ENCODE measurements around the gene TNFRSF19. TPM values are rescaled to one million over a fixed set of nuclear protein-coding genes. Genes with fewer than 3 reads are reported as not detected.
A peak's percentile ranks its signal among the peaks of the same experiment; 100 is the strongest.
"Not testable (repeated sequence)": the region's sequence is repeated elsewhere in the genome, so short reads cannot be mapped to it uniquely, and the experiment has no call there.

Gene TNFRSF19
- total RNA-seq, 1 donor from 2014 or later: 36.5 TPM

DNA sequence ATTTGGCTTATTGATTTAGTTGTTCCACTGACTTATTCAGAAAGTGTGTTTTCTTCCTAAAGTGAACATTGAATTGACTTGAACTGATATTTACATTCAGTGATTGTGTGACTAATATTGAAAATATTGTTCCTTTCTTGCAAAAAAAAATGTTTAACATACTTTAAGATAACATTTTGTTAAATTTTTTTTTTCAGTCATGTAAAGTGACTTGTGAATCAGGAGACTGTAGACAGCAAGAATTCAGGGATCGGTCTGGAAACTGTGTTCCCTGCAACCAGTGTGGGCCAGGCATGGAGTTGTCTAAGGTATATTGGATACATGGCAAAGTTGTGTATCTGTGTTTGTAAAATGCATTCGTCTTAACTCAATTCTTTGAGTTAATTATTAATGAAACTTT is 22.9 kb downstream of the TNFRSF19 start:
- ATAC-seq (no peak), DNase-seq (ENCODE audit: missing footprints) (no peak)
- intact Hi-C loops (cut with DNase I): no loop called here

DNA sequence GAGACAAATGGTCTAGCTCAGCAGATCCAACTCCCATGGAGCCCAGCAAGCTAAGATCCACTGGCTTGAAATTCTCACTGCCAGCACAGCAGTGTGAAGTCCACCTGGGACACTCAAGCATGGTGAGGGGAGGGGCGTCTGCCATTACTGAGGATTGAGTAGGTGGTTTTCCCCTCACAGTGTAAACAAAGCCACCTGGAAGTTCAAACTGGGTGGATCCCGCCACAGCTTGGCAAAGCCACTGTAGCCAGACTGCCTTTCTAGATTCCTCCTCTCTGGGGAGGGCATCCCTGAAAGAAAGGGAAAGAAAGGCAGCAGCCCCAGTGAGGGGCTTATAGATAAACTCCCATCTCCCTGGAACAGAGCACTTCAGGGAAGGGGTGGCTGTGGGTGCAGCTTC is 24.1 kb downstream of the TNFRSF19 start:
- ATAC-seq; DNase-seq (ENCODE audit: missing footprints); intact Hi-C loops (cut with DNase I): not testable (repeated sequence)

GRCh38 chr13:23598369-23598768 is 28.2 kb downstream of the TNFRSF19 start:
- no peak for ATAC-seq
- intact Hi-C loops (cut with DNase I): no loop called here
- no peak for DNase-seq (ENCODE audit: missing footprints)

DNA sequence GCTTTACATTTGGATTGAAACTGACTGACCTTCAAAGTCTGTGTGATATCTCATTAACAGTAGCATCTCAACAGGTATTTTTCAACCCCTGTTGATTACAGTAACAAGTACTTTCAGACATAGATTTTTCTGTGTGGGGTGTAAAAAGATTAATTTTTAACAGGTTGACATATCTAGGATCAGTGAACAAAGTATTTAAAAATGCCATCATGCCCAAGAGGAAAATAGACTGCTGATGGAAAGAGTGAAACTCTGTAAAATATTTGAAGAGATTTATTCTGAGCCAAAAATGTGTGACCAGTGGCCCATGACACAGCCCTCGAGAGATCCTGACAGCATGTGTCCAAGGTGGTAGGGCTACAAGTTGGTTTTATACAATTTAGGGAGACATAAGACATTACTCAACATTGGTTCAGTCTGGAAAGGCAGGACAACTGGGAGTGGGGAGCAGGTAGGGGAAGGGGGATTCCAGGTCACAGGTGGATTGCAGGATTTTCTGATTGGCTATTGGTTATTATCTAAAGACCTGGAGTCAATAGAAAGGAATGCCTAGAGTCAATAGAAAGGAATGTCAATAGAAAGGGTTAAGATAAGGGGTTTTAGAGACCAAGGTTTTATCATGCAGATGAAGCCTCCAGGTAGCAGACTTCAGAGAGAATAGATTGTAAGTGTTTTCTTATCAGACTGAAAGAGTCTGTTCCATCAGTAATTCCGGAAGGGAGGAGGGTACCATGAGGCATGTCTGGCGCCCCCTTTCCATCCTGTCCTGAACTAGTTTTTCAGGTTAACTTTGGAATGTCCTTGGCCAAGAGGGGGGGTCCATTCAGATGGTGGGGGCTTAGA is 29.1 kb downstream of the TNFRSF19 start:
- ATAC-seq: no peak
- DNase-seq (ENCODE audit: missing footprints): no peak
- intact Hi-C loops (cut with DNase I): no loop called here

GRCh38 chr13:23600100-23600499 is 29.9 kb downstream of the TNFRSF19 start:
- ATAC-seq: no peak
- no peak for DNase-seq (ENCODE audit: missing footprints)
- intact Hi-C loops (cut with DNase I): no loop called here

GRCh38 chr13:23600534-23600933 is 30.3 kb downstream of the TNFRSF19 start:
- intact Hi-C loops (cut with DNase I): no loop called here
- DNase-seq (ENCODE audit: missing footprints): no peak
- ATAC-seq: no peak

GRCh38 chr13:23605831-23606230 is 35.6 kb downstream of the TNFRSF19 start:
- ATAC-seq: no peak
- intact Hi-C loops (cut with DNase I): no loop called here
- no peak for DNase-seq (ENCODE audit: missing footprints)

- DNase-seq (ENCODE audit: missing footprints) (no peak), ATAC-seq (no peak)
- intact Hi-C loops (cut with DNase I): no loop called here
Observed at GRCh38 chr13:23608138-23608537, 37.9 kb downstream of the TNFRSF19 start.

- ATAC-seq (peak; percentile 46), DNase-seq (ENCODE audit: missing footprints) (peak; percentile 81)
- intact Hi-C loops (cut with DNase I): no loop called here
Observed at GRCh38 chr13:23608701-23609413, 38.6 kb downstream of the TNFRSF19 start.

- no peak for DNase-seq (ENCODE audit: missing footprints)
- ATAC-seq: peak; percentile 75
- intact Hi-C loops (cut with DNase I): no loop called here
Observed at GRCh38 chr13:23609414-23609760, 39.2 kb downstream of the TNFRSF19 start.

- peak; percentile 84 for ATAC-seq
- intact Hi-C loops (cut with DNase I): no loop called here
- DNase-seq (ENCODE audit: missing footprints): peak; percentile 72
Observed at GRCh38 chr13:23609874-23610576, 39.8 kb downstream of the TNFRSF19 start.

- ATAC-seq (peak; percentile 76), DNase-seq (ENCODE audit: missing footprints) (no peak)
- intact Hi-C loops (cut with DNase I): no loop called here
Observed at GRCh38 chr13:23610966-23611491, 40.8 kb downstream of the TNFRSF19 start.

GRCh38 chr13:23612182-23612581 is 42.0 kb downstream of the TNFRSF19 start:
- ATAC-seq: no peak
- intact Hi-C loops (cut with DNase I): no loop called here

DNA sequence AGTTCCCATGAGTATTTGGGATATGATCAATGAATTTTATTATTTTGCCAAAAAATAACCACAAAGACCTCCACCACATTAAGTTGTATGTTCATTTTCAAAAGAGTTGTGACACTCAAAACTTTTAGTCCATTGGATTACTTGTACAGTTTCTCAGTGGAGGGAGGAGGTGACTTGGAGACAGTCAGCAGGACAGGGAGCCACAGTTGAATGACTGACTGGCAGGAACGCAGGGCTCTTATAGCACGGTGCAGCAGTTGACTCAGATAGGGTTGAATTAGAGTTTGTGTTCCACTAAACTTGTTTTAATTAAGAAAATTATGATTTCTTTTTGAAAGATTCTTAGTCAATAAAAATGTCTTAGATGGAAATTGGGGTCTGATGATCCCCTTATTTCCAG is 42.5 kb downstream of the TNFRSF19 start:
- intact Hi-C loops (cut with DNase I): no loop called here

More at GRCh38 chr13:23612182-23612581, 42.0 kb downstream of the TNFRSF19 start:
- no peak for DNase-seq (ENCODE audit: missing footprints)

GRCh38 chr13:23613596-23613995 is 43.4 kb downstream of the TNFRSF19 start:
- DNase-seq (ENCODE audit: missing footprints): no peak
- no peak for ATAC-seq
- intact Hi-C loops (cut with DNase I): no loop called here

More for the DNA sequence above, 42.5 kb downstream of the TNFRSF19 start:
- ATAC-seq (no peak), DNase-seq (ENCODE audit: missing footprints) (no peak)

DNA sequence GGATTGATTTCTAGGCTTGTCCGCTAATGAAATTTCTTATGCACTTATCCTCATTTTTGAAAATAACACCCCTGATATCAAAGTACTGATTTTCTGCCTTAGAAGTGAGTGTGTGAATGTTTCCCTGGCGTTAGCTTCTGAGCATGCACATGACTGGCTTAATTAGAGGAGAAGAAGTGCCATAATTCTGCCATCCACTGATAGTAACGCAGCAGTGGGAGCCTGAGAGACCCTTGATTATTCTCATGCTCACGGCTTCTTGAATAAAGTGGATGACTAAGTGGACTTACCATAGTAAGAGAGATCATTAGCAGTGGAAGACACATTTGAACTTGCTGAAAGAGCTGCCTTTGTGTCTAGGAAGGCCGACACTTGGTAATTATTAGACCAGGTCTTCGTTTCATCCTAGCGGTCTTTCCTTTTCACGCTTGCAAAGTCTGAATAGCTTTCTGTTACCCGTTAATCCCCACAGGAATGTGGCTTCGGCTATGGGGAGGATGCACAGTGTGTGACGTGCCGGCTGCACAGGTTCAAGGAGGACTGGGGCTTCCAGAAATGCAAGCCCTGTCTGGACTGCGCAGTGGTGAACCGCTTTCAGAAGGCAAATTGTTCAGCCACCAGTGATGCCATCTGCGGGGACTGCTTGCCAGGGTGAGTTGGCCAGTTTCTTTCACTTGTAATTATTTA is 45.3 kb downstream of the TNFRSF19 start:
- ATAC-seq (no peak), DNase-seq (ENCODE audit: missing footprints) (no peak)
- intact Hi-C loops (cut with DNase I): no loop called here

GRCh38 chr13:23616228-23616627 is 46.0 kb downstream of the TNFRSF19 start:
- no peak for ATAC-seq
- no peak for DNase-seq (ENCODE audit: missing footprints)
- intact Hi-C loops (cut with DNase I): no loop called here

DNA sequence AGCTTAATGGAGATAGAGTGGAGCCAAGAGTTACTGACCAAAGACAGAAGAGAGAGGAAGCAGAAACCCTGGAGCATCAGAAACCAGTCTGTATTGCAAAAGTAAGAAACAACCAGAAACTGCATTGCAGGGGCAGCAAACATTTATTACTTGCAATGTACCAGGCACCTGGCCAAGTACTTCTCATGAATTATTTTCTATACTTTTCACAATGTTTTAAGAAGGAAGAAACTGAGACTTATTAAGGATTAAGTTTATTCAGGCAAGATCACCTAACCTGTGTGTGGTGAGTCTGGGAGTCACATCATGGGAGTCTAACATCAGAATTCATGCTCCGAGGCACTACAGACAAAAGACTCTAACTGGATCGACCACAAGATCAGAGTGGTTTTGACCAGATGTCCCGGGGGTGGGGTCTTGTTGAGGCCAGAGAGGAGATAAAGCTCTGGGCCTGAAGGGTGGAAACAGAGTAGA is 47.4 kb downstream of the TNFRSF19 start:
- ATAC-seq (no peak), DNase-seq (ENCODE audit: missing footprints) (no peak)
- intact Hi-C loops (cut with DNase I): no loop called here

DNA sequence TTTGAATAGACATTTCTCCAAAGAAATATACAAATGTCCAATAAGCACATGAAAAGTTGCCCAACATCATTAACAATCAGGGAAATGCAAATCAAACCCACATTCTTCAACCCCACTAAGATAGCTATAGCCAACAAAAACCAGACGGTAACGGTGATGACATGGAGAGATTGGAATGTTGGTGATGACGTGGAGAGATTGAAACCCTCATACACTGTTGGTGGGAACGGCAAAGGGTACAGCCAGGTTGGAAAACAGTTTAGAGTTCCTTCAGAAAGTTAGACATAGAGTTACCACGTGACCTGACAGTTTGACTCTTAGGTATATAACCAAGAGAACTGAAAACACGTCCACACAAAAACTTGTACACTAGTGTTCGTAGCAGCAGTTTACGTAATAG is 48.1 kb downstream of the TNFRSF19 start:
- peak; percentile 51 for ATAC-seq
- no peak for DNase-seq (ENCODE audit: missing footprints)
- intact Hi-C loops (cut with DNase I): no loop called here

Measured in Right ventricle myocardium inferior (tissue), 1 donor.